HG02840 (cell line): ENCODE measurements around the gene FNDC10.

Experiments used
- ATAC-seq: cut with Tn5 transposase; IDR thresholded peaks from one replicate; pipeline ENCODE4 v1.9.1; 2021; ENCODE audit warnings: mild to moderate bottlenecking, moderate library complexity, moderate number of reproducible peaks; ENCODE audit not compliant: unreplicated experiment, low FRiP score

The FNDC10 gene

GRCh38 chr1:1628754-1629429, 29.0 kb upstream of the FNDC10 start:
- ATAC-seq, result no peak

- ATAC-seq, result no peak
These were observed 28.2 kb upstream of the FNDC10 start for GRCh38 chr1:1627829-1628753.

GRCh38 chr1:1627261-1627828, 27.4 kb upstream of the FNDC10 start:
- no peak for ATAC-seq

GRCh38 chr1:1626207-1627141, 26.5 kb upstream of the FNDC10 start:
- no peak for ATAC-seq

- no peak for ATAC-seq
These were observed 25.9 kb upstream of the FNDC10 start for GRCh38 chr1:1625824-1626206.

GRCh38 chr1:1625404-1625775, 25.5 kb upstream of the FNDC10 start:
- no peak for ATAC-seq

- no peak for ATAC-seq
These were observed 24.8 kb upstream of the FNDC10 start for GRCh38 chr1:1624443-1625403.

GRCh38 chr1:1623631-1624442, 23.9 kb upstream of the FNDC10 start:
- ATAC-seq, result no peak

GRCh38 chr1:1623181-1623630, 23.3 kb upstream of the FNDC10 start:
- ATAC-seq, result no peak

GRCh38 chr1:1622788-1623094, 22.8 kb upstream of the FNDC10 start:
- ATAC-seq, result no peak

GRCh38 chr1:1622010-1622787, 22.3 kb upstream of the FNDC10 start:
- no peak for ATAC-seq

- no peak for ATAC-seq
These were observed 21.5 kb upstream of the FNDC10 start for GRCh38 chr1:1621173-1622009.

GRCh38 chr1:1620433-1621139, 20.7 kb upstream of the FNDC10 start:
- ATAC-seq, result no peak

- no peak for ATAC-seq
These were observed 20.0 kb upstream of the FNDC10 start for GRCh38 chr1:1619917-1620361.

GRCh38 chr1:1618396-1619068, 18.6 kb upstream of the FNDC10 start:
- no peak for ATAC-seq

- ATAC-seq, result no peak
These were observed 18.0 kb upstream of the FNDC10 start for GRCh38 chr1:1617925-1618324.
